Neural progenitor cell (in vitro differentiated cells): Measurements from ENCODE around the gene LMF2.

Experiments
- EZH2 ChIP-seq: fragments of 200-600 bp; sonication (generic); IDR thresholded peaks from 2 replicates; pipeline ENCODE4 v1.6.1; 2017; ENCODE audit warnings: antibody characterized with exemption, mild to moderate bottlenecking, moderate library complexity
- EZH2phosphoT487 ChIP-seq: fragments of 200-600 bp; sonication (generic); IDR thresholded peaks from 2 replicates; pipeline ENCODE4 v1.6.1; 2017; ENCODE audit warnings: antibody characterized with exemption
- TF ChIP-seq, protein P1 (sequence below): fragments of 200-600 bp; sonication (generic); IDR thresholded peaks from 2 replicates; pipeline ENCODE4 v1.5.1; 2017; ENCODE audit warnings: antibody characterized with exemption, mild to moderate bottlenecking

DNA sequence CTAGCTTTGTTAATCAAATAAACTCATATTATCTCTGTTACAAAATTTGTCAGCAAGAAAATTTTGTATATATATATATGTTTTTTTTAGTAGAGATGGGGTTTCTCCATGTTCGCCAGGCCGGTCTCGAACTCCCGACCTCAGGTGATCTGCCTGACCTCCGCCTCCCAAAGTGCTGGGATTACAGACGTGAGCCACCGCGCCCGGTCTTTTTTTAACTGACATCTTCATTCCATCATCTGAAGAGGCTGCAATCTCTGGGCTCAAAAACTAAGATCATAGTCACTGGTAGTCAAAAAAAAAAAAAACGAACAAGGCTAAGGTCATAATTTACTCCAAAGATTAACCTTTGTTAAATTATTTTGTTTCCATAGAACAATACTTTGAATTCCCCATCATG is 32.9 kb upstream of the LMF2 start:
- TF ChIP-seq, protein P1, sequence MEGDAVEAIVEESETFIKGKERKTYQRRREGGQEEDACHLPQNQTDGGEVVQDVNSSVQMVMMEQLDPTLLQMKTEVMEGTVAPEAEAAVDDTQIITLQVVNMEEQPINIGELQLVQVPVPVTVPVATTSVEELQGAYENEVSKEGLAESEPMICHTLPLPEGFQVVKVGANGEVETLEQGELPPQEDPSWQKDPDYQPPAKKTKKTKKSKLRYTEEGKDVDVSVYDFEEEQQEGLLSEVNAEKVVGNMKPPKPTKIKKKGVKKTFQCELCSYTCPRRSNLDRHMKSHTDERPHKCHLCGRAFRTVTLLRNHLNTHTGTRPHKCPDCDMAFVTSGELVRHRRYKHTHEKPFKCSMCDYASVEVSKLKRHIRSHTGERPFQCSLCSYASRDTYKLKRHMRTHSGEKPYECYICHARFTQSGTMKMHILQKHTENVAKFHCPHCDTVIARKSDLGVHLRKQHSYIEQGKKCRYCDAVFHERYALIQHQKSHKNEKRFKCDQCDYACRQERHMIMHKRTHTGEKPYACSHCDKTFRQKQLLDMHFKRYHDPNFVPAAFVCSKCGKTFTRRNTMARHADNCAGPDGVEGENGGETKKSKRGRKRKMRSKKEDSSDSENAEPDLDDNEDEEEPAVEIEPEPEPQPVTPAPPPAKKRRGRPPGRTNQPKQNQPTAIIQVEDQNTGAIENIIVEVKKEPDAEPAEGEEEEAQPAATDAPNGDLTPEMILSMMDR: no peak
- TF ChIP-seq EZH2: no peak
- no peak for TF ChIP-seq EZH2phosphoT487
